Measurements from ENCODE around the gene LCN15. TPM values are rescaled to one million over a fixed set of nuclear protein-coding genes. Genes with fewer than 3 reads are reported as not detected.

Gene LCN15
- total RNA-seq, 2 donors from 2014 or later = not detected

GRCh38 chr9:136753371-136754058 lies 10.8 kb downstream of the LCN15 start:
- ATAC-seq (no peak), DNase-seq (ENCODE audit: low spot score in 2 of 2) (no peak)
- H3K9me3 Mint-ChIP-seq = peaks cover 20 to 22% of the 10 kb centered on the region in 2 donors
- peaks cover 27 to 36% of the 10 kb centered on the region in 2 donors for H3K36me3 Mint-ChIP-seq
- no peak overlapping the region for H3K27ac Mint-ChIP-seq

DNA sequence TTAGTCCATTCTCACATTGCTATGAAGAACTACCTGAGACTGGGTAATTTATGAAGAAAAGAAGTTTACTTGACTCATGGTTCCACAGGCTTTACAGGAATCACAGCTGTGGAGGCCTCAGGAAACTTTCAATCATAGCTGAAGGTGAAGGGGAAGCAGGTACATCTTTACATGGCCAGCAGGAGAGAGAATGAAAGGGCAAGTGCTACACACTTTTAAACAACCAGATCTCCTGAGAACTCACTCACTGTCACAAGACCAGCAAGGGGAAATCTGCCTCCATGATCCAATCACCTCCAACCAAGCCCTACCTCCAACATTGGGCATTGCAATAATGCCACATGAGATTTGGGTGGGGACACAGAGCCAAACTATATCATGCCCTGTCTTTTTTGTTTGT lies 12.5 kb downstream of the LCN15 start:
- peaks cover 20 to 22% of the 10 kb centered on the region in 2 donors for H3K9me3 Mint-ChIP-seq
- no peak overlapping the region for H3K27ac Mint-ChIP-seq
- ATAC-seq (no peak), DNase-seq (ENCODE audit: low spot score in 2 of 2) (no peak)
- H3K36me3 Mint-ChIP-seq = peaks cover 27 to 36% of the 10 kb centered on the region in 2 donors

DNA sequence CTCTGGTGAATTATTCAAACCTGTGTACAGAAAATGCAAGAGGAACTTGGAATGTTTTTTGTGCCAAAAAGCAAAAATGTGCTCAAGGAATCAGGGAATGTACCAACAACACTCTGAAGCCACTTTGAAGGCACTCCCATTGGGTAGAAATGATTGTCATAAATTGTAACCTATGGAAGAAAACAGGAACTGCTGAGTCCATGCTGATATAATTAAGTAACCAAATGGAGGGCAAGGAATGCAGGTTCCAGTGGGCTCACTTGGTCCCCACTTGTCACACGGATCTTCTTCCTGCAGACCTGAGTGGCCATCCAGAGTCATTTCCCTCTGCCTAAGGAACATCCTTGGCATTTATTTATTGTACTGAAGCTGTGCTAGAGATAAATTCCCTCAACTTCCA lies 13.1 kb downstream of the LCN15 start:
- no peak for ATAC-seq
- Mint-ChIP-seq H3K27ac (no peak overlapping the region), H3K9me3 (peaks cover 19 to 22% of the 10 kb centered on the region in 2 donors), H3K36me3 (peaks cover 26 to 34% of the 10 kb centered on the region in 2 donors)
- DNase-seq (ENCODE audit: low spot score in 2 of 2) = no peak

DNA sequence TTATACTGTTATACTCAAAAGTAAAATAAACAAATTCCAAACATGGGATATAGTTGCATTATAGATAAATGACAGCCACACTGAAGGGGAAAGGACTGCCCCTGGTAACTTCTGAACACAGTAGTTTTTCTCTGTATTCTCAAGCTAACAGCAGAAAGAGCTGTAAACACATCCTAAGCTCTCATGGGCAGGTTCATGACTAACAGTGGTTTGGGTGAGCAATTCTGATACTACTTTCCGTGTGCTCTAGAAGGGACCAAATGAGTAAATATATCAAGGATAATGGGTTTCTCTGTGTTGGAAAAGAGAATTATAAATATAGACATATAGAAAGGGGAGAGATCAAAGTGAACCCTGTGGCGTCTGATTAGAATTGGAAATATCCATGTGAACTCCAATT lies 13.8 kb downstream of the LCN15 start:
- Mint-ChIP-seq H3K9me3 (peaks cover 15 to 20% of the 10 kb centered on the region in 2 donors), H3K27ac (peak overlapping the region in 1 of 2 donors; percentile 34), H3K36me3 (peaks cover 18 to 26% of the 10 kb centered on the region in 2 donors)
- peak; percentile 95 to 98 for ATAC-seq
- no peak for DNase-seq (ENCODE audit: low spot score in 2 of 2)

- peaks cover 16 to 23% of the 10 kb centered on the region in 2 donors for H3K36me3 Mint-ChIP-seq
- ATAC-seq (no peak), DNase-seq (ENCODE audit: low spot score in 2 of 2) (no peak)
- H3K9me3 Mint-ChIP-seq = peaks cover 13 to 17% of the 10 kb centered on the region in 2 donors
- H3K27ac Mint-ChIP-seq = no peak overlapping the region
Observed at GRCh38 chr9:136748666-136749611, 15.4 kb downstream of the LCN15 start.

- no peak for ATAC-seq
- DNase-seq (ENCODE audit: low spot score in 2 of 2) = no peak
- H3K9me3 Mint-ChIP-seq = peaks cover 13 to 17% of the 10 kb centered on the region in 2 donors
Observed at GRCh38 chr9:136748201-136748600, 16.1 kb downstream of the LCN15 start, which contains the start of gene LCN6. Gene LCN6, minus strand, starts transcription at chr9:136748525. Its CDS starts 42 bp downstream, at chr9:136748483.

DNA sequence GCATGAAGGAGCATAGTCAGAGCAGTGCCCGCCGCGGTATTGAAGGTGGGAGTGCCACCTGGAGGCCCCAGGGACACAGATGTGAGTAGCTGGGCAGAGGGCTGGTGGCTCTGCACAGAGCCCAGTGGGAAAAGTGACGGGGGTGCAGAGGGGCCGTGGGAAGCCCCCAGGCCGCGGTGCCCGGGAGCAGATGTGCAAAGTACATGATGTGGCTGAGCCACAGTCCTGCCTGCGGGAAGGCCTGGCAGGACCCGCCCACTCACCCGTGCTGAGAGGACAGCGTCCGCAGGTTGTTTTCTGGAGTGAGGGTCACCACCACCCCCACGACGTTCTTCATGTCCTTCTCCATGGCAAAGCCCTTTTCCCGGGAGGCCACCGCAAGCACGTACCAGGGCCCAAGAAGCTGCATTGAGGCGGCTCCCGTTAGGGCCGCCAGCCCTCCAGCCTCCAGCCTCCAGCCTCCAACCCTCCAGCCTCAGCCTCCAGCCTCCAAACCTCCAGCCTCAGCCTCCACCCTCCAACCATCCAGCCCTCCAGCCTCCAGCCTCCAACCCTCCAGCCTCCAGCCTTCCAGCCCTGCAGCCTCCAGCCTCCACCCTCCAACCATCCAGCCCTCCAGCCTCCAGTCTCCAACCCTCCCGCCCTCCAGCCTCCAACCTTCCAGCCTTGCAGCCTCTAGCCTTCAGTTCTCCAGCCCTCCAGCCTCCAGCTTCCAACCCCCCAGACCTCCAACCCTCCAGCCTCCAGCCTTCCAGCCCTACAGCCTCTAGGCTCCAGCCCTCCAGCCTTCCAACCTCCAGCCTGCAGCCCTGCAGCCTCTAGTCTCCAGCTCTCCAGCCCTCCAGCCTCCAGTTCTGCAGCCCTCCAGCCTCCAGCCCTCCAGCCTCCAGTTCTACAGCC lies 16.9 kb downstream of the LCN15 start:
- Mint-ChIP-seq H3K9me3 (peaks cover 8 to 12% of the 10 kb centered on the region in 2 donors), H3K27ac (no peak overlapping the region), H3K36me3 (peaks cover 10 to 16% of the 10 kb centered on the region in 2 donors)
- no peak for DNase-seq (ENCODE audit: low spot score in 2 of 2)
- no peak for ATAC-seq

More at GRCh38 chr9:136748201-136748600, 16.1 kb downstream of the LCN15 start, which contains the start of gene LCN6:
- peaks cover 16 to 23% of the 10 kb centered on the region in 2 donors for H3K36me3 Mint-ChIP-seq
- H3K27ac Mint-ChIP-seq = no peak within 1 kb of the TSS

DNA sequence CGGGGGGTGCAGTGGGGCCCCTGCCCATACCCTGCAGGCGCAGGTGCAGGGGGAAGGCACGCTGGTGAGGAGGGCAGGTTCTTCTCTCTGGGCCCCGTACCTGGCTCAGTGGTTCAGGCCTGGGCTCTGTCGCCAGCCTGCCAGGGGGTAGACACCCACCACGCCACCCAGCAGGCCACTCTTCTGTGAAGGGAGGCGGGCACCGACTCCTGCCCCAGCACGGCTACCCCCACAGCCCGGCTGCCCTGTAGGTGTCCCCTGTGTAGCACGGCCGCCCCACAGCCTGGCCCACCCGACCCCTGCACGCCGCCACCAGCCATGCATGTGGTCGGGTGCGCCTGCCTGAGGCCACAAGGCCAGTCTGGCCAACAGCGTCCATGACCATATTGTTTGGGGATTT lies 17.7 kb downstream of the LCN15 start:
- DNase-seq (ENCODE audit: low spot score in 2 of 2) (no peak), ATAC-seq (no peak)
- H3K36me3 Mint-ChIP-seq = peaks cover 2 to 9% of the 10 kb centered on the region in 2 donors
- no peak overlapping the region for H3K27ac Mint-ChIP-seq
- peaks cover 2 to 6% of the 10 kb centered on the region in 2 donors for H3K9me3 Mint-ChIP-seq

GRCh38 chr9:136746155-136746490 lies 18.2 kb downstream of the LCN15 start:
- peaks cover 0 to 5% of the 10 kb centered on the region in 2 donors for H3K9me3 Mint-ChIP-seq
- no peak overlapping the region for H3K27ac Mint-ChIP-seq
- H3K36me3 Mint-ChIP-seq = peaks cover 0 to 7% of the 10 kb centered on the region in 2 donors
- no peak for ATAC-seq
- DNase-seq (ENCODE audit: low spot score in 2 of 2) = no peak

GRCh38 chr9:136745389-136746154 lies 18.7 kb downstream of the LCN15 start:
- Mint-ChIP-seq H3K27ac (no peak overlapping the region), H3K36me3 (peaks cover 0 to 2% of the 10 kb centered on the region in 2 donors), H3K9me3 (peaks cover 0 to 2% of the 10 kb centered on the region in 2 donors)
- DNase-seq (ENCODE audit: low spot score in 2 of 2) (no peak), ATAC-seq (no peak)

DNA sequence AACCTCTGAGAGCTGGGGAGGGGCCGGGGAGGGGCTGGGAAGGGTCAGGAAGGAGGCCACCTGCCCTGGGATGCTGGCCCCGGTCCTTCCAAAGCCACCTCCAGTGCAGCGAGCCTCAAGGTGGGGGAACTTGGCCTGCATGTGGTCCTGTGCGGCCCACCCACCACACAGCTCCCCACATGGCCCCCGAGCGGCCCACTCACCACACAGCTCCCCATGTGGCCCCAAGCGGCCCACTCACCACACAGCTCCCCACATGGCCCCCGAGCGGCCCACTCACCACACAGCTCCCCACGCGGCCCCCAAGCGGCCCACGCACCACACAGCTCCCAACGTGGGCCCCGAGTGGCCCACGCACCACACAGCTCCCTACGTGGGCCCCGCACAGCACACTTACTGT lies 19.5 kb downstream of the LCN15 start:
- no peak overlapping the region for H3K27ac Mint-ChIP-seq
- H3K36me3 Mint-ChIP-seq = no peaks in the 10 kb centered on the region
- no peaks in the 10 kb centered on the region for H3K9me3 Mint-ChIP-seq
- ATAC-seq = no peak
- DNase-seq (ENCODE audit: low spot score in 2 of 2) = no peak

DNA sequence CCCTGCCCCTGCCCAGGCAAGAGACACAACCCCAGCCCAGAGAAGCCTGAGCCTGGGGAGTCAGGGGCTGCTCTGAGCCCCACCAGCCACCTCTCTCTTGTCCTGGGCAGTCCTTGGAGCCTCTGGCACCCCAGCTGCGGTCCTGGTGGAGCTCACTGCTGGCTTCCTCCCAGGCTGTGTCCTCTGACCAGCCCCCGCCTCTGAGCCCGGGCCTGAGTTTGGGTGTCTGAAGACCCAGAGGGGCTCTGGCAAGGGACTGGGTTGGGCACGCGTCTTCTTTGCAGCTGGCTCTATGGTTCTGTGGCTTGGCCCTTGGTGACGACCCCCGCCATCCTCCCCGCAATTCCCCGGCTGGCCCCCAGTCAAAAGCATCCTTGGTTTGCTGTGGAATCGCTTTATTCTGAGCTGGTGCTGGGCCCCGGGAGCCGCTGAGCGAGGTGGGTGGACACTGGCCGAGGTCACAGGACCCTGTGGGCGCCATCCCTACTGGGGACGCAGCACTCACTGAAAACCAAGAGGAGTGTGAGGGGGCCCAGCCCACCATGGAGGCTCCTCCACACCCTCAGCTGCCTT lies 20.6 kb downstream of the LCN15 start:
- Mint-ChIP-seq H3K9me3 (no peaks in the 10 kb centered on the region), H3K27ac (no peak overlapping the region), H3K36me3 (no peaks in the 10 kb centered on the region)
- DNase-seq (ENCODE audit: low spot score in 2 of 2) (no peak), ATAC-seq (no peak)

GRCh38 chr9:136742591-136743391 lies 21.5 kb downstream of the LCN15 start, which contains the start of gene LCN10:
Gene LCN10, minus strand, starts transcription at chr9:136742940. Its CDS starts 37 bp downstream, at chr9:136742903.
- Mint-ChIP-seq H3K9me3 (no peaks in the 10 kb centered on the region), H3K27ac (no peak within 1 kb of the TSS), H3K36me3 (no peaks in the 10 kb centered on the region)
- ATAC-seq (peak in 1 of 2 donors; percentile 23), DNase-seq (ENCODE audit: low spot score in 2 of 2) (no peak)

DNA sequence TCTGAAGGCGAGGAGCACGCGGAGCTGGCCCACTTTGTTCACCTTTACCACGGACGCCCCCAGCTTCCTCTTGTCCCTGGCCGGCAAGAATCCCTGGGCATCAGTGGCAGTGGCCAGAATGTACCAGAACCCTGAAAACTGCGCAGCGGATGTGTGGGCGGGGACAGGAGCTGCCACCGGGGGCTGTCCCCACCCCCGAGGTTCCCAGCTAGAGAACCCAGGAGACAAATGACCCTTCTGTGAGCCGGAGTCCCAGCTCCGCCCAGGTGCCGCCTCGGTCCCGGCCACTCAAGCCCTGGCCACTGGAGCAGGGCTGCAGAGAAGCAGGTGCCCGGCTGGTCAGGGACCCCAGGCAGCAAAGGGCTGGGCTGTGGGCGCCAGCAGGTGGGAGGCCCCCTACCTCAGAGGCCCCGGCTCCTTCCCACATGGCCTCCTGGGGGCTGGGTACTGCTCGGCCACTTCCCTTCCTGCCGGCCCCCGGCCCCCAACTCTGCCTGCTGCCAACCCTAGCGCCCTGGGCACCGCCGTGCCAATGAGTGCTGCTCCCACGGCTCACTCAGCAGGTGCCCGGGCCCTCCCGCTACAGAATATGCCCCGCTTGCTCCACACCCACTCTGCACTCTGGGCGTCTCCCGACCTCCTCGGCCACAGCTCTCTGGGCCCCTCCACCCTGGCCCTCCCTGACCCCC lies 22.3 kb downstream of the LCN15 start:
- Mint-ChIP-seq H3K27ac (no peak overlapping the region), H3K9me3 (no peaks in the 10 kb centered on the region), H3K36me3 (no peaks in the 10 kb centered on the region)
- DNase-seq (ENCODE audit: low spot score in 2 of 2) (no peak), ATAC-seq (peak; percentile 36 to 80)
